Neural cell (in vitro differentiated cells): ENCODE measurements around the gene DPP6. TPM values are rescaled to one million over a fixed set of nuclear protein-coding genes. Genes with fewer than 3 reads are reported as not detected.

Experiments
- H2AFZ ChIP-seq: fragments of 200-600, 300-800 bp; sonication (generic), shearing (Covaris generic); 2 replicates; pipeline ENCODE4 v1.6.0; 2014; ENCODE audit warnings: low read depth, mild to moderate bottlenecking, antibody characterized with exemption, low read length, moderate library complexity
- H3F3A ChIP-seq: fragments of 200-600 bp; shearing (Covaris generic); 2 replicates; pipeline ENCODE4 v1.6.1; 2016; ENCODE audit warnings: mild to moderate bottlenecking, moderate library complexity, mixed read lengths, antibody characterized with exemption, low read length; ENCODE audit not compliant: insufficient read depth, poor library complexity, severe bottlenecking
- H3K27ac ChIP-seq: fragments of 200-600, 300-800 bp; sonication (generic), shearing (Covaris generic); 2 replicates; pipeline ENCODE4 v1.5.1; 2014; ENCODE audit warnings: mild to moderate bottlenecking, low read length, moderate library complexity
- H3K27me3 ChIP-seq: fragments of 300-800, 200-600 bp; sonication (generic), shearing (Covaris generic); 2 replicates; pipeline ENCODE4 v1.6.0; 2014; ENCODE audit warnings: mild to moderate bottlenecking, low read depth, low read length, moderate library complexity; ENCODE audit not compliant: insufficient read depth
- H3K36me3 ChIP-seq: fragments of 300-800, 200-600 bp; sonication (generic), shearing (Covaris generic); 2 replicates; pipeline ENCODE4 v1.5.1; 2014; ENCODE audit warnings: mild to moderate bottlenecking, antibody characterized with exemption, low read length, moderate library complexity; ENCODE audit not compliant: insufficient read depth
- H3K4me2 ChIP-seq: fragments of 300-800, 200-600 bp; sonication (generic), shearing (Covaris generic); 2 replicates; pipeline ENCODE4 v1.6.0; 2014; ENCODE audit warnings: mild to moderate bottlenecking, low read length
- H3K4me3 ChIP-seq: fragments of 300-800, 200-600 bp; sonication (generic), shearing (Covaris generic); 2 replicates; pipeline ENCODE4 v1.5.1; 2014; ENCODE audit warnings: mild to moderate bottlenecking, low read length, moderate library complexity
- H3K79me2 ChIP-seq: fragments of 200-600 bp; shearing (Covaris generic); replicated peaks from 2 replicates; pipeline ENCODE4 v1.6.0; 2014; ENCODE audit warnings: mild to moderate bottlenecking, low read length, moderate library complexity; ENCODE audit not compliant: insufficient read depth
- H3K9ac ChIP-seq: fragments of 300-800, 200-600 bp; sonication (generic), shearing (Covaris generic); 2 replicates; pipeline ENCODE4 v1.6.1; 2016; ENCODE audit warnings: mild to moderate bottlenecking, low read length, mixed read lengths
- H3K9me2 ChIP-seq: fragments of 200-600 bp; shearing (Covaris generic); 2 replicates; pipeline ENCODE4 v1.6.1; 2016; ENCODE audit warnings: mild to moderate bottlenecking, low read length, mixed read lengths; ENCODE audit not compliant: insufficient read depth
- H3K9me3 ChIP-seq: fragments of 200-600, 300-800 bp; sonication (generic), shearing (Covaris generic); 2 replicates; pipeline ENCODE4 v1.6.1; 2016; ENCODE audit warnings: mild to moderate bottlenecking, mixed run types, low read length, moderate library complexity, mixed read lengths
- H4K20me1 ChIP-seq: fragments of 200-600 bp; shearing (Covaris generic); 2 replicates; pipeline ENCODE4 v1.6.1; 2016; ENCODE audit warnings: mild to moderate bottlenecking, mixed run types; ENCODE audit not compliant: insufficient read depth
- EP300 ChIP-seq: fragments of 450-650 bp; conservative IDR thresholded peaks from 2 replicates; pipeline ENCODE4 v1.6.1; 2014; ENCODE audit warnings: antibody characterized with exemption, mild to moderate bottlenecking, moderate library complexity; ENCODE audit not compliant: poor library complexity, severe bottlenecking
- EZH2 ChIP-seq: fragments of 200-600, 300-800 bp; shearing (Covaris generic), sonication (generic); IDR thresholded peaks from 2 replicates; pipeline ENCODE4 v1.6.1; 2014; ENCODE audit warnings: antibody characterized with exemption, low read length, borderline replicate concordance, mild to moderate bottlenecking; ENCODE audit not compliant: insufficient read depth, poor library complexity, severe bottlenecking
- MXI1 ChIP-seq: fragments of 450-650 bp; conservative IDR thresholded peaks from 2 replicates; pipeline ENCODE4 v1.6.1; 2014; ENCODE audit warnings: antibody characterized with exemption, mild to moderate bottlenecking; ENCODE audit not compliant: poor library complexity, severe bottlenecking
- REST ChIP-seq: IDR thresholded peaks from 2 replicates; pipeline ENCODE4 v1.6.1; 2012; ENCODE audit warnings: borderline replicate concordance
- SMC3 ChIP-seq: fragments of 450-650 bp; conservative IDR thresholded peaks from 2 replicates; pipeline ENCODE4 v1.6.1; 2014; ENCODE audit warnings: antibody characterized with exemption, mild to moderate bottlenecking, moderate library complexity; ENCODE audit not compliant: poor library complexity
- polyA plus RNA-seq: library from polyadenylated mRNA; depleted of rRNA; stranded (reverse); fragments of >200 nt; gene quantifications from 2 replicates; pipeline ENCODE4 v1.2.3, GENCODE V29; 2014
- TF ChIP-seq, protein P1 (sequence below): fragments of 450-650 bp; IDR thresholded peaks from 2 replicates; pipeline ENCODE4 v1.5.1; 2014; ENCODE audit warnings: antibody characterized with exemption, mild to moderate bottlenecking, moderate library complexity; ENCODE audit not compliant: poor library complexity, severe bottlenecking

Gene DPP6
- polyA plus RNA-seq, 1 donor from 2014 or later = 20.4 TPM

DNA sequence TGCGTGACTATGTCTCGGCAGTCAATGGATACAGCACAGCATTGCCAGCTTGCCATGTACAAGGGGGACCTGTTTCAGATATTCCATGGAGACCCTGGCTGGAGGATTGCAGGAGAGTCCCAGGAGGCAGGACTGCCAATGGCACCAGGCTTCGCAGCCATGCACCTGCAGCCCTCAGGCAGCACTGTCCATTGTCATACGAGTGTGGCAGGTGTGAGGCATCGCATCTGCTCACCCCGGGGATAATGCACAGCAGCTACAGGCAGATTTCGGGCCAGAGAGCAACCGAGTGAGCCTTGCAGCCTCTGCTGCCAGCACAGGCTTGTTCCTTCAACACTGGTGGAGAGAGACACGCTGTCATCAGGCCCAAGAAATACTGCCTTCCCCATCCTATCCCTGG, 535.6 kb downstream of the DPP6 start:
- H4K20me1 ChIP-seq = no peaks in the 10 kb centered on the region
- H3K9me2 ChIP-seq = no peaks in the 10 kb centered on the region
- no peaks in the 10 kb centered on the region for H3K36me3 ChIP-seq
- H3K27me3 ChIP-seq = no peaks in the 10 kb centered on the region
- H3K79me2 ChIP-seq = no peaks in the 10 kb centered on the region
- no peak overlapping the region for H3K4me2 ChIP-seq
- no peaks in the 10 kb centered on the region for H3F3A ChIP-seq
- no peak overlapping the region for H3K27ac ChIP-seq
- no peaks in the 10 kb centered on the region for H3K9me3 ChIP-seq
- H3K9ac ChIP-seq = no peak overlapping the region
- H2AFZ ChIP-seq = no peak overlapping the region
- no peak overlapping the region for H3K4me3 ChIP-seq
- TF ChIP-seq, protein P1, sequence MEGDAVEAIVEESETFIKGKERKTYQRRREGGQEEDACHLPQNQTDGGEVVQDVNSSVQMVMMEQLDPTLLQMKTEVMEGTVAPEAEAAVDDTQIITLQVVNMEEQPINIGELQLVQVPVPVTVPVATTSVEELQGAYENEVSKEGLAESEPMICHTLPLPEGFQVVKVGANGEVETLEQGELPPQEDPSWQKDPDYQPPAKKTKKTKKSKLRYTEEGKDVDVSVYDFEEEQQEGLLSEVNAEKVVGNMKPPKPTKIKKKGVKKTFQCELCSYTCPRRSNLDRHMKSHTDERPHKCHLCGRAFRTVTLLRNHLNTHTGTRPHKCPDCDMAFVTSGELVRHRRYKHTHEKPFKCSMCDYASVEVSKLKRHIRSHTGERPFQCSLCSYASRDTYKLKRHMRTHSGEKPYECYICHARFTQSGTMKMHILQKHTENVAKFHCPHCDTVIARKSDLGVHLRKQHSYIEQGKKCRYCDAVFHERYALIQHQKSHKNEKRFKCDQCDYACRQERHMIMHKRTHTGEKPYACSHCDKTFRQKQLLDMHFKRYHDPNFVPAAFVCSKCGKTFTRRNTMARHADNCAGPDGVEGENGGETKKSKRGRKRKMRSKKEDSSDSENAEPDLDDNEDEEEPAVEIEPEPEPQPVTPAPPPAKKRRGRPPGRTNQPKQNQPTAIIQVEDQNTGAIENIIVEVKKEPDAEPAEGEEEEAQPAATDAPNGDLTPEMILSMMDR = no peak
- TF ChIP-seq EP300 = no peak

GRCh38 chr7:154591544-154591943, 539.3 kb downstream of the DPP6 start:
- no peaks in the 10 kb centered on the region for H3K36me3 ChIP-seq
- H3F3A ChIP-seq = no peaks in the 10 kb centered on the region
- no peak overlapping the region for H3K4me3 ChIP-seq
- no peak overlapping the region for H3K9ac ChIP-seq
- no peak overlapping the region for H3K27ac ChIP-seq
- H3K9me3 ChIP-seq = no peaks in the 10 kb centered on the region
- no peak overlapping the region for H3K4me2 ChIP-seq
- no peaks in the 10 kb centered on the region for H3K79me2 ChIP-seq
- H3K27me3 ChIP-seq = no peaks in the 10 kb centered on the region
- no peaks in the 10 kb centered on the region for H4K20me1 ChIP-seq
- H3K9me2 ChIP-seq = no peaks in the 10 kb centered on the region
- TF ChIP-seq SMC3 (no peak), EZH2 (no peak), MXI1 (no peak)
- H2AFZ ChIP-seq = no peak overlapping the region

DNA sequence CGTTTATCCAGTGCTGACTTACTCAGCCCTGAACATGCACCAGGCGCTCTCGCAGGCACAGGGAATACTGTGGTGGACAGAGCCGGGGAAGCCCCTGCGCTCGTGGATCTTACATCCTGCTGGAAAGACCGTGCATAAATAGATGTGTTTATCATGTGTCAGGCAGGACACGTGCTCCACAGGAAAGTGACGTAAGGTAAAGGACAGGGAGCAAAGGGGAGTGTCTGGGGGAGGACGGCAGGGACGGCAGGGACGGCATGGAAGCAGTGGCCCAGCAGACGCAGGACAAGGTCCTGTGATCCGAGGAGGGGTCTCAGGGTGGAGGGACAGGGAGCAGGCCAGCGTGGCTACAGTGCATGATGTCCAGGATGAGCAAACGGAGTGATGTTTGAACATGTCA, 540.2 kb downstream of the DPP6 start:
- TF ChIP-seq SMC3 (no peak), REST (peak; percentile 33)
- Histone ChIP-seq H3F3A (no peaks in the 10 kb centered on the region), H4K20me1 (no peaks in the 10 kb centered on the region), H3K9ac (no peak overlapping the region), H3K4me2 (no peak overlapping the region), H3K9me3 (no peaks in the 10 kb centered on the region), H3K4me3 (no peak overlapping the region), H3K79me2 (no peaks in the 10 kb centered on the region), H2AFZ (no peak overlapping the region), H3K27ac (no peak overlapping the region), H3K27me3 (no peaks in the 10 kb centered on the region), H3K9me2 (no peaks in the 10 kb centered on the region), H3K36me3 (no peaks in the 10 kb centered on the region)
